Measurements from ENCODE around the gene ERBB2.

DNA sequence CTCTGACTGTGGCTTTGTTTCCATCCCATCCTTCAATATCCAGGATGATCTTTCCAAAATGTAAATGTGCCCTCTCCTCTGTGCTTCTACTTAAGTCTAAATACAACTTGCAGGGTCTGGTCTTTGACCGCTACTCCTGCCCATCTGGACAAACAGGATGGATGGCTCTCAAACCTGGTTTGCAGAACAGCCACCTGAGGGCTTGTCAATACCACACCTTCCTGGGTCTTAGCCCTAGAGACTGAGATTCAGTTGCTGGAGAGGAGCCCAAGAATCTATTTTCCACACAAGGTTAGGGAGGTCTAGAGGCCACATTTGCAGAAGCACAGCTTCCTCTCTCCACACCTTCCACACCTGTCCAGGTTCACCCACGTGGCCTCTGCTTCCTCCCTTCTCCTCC is 36.0 kb downstream of the ERBB2 start:
- TF ChIP-seq POLR2AphosphoS5 (IDR thresholded peaks at IDR 0.05; ENCODE audit: insufficient read depth in 1 of 2, low read depth in 1 of 2) = no peak
- TF ChIP-seq POLR2A (IDR thresholded peaks at IDR 0.05) = no peak

All from vagina (tissue), 2 donors.